Subcutaneous abdominal adipose tissue (tissue), 5 donors: ENCODE measurements around the gene ZNF549.
A peak's percentile ranks its signal among the peaks of the same experiment; 100 is the strongest.
"Not testable (repeated sequence)": the region's sequence is repeated elsewhere in the genome, so short reads cannot be mapped to it uniquely, and the experiment has no call there.

Experiments
- H3K27ac ChIP-seq: one replicate; pipeline ENCODE4 v1.7.0; 2013; ENCODE audit warnings: low read depth, mild to moderate bottlenecking, inconsistent platforms, low read length, moderate library complexity
- H3K27me3 ChIP-seq, 5 donors: one replicate each; pipeline ENCODE4 v1.7.0; 2013; ENCODE audit warnings: low read length in 5 of 5, inconsistent platforms in 1 of 5; ENCODE audit not compliant: control insufficient read depth in 5 of 5, insufficient read depth in 4 of 5
- H3K36me3 ChIP-seq, 5 donors: one replicate each; pipeline ENCODE4 v1.7.0; 2013; ENCODE audit warnings: low read length in 5 of 5; ENCODE audit not compliant: control insufficient read depth in 5 of 5, insufficient read depth in 5 of 5
- H3K4me1 ChIP-seq, 5 donors: one replicate each; pipeline ENCODE4 v1.7.0; 2013; ENCODE audit warnings: low read length in 5 of 5, mild to moderate bottlenecking in 3 of 5, moderate library complexity in 1 of 5; ENCODE audit not compliant: control insufficient read depth in 5 of 5, insufficient read depth in 5 of 5
- H3K4me3 ChIP-seq, 5 donors: one replicate each; pipeline ENCODE4 v1.7.0; 2013; ENCODE audit warnings: low read length in 5 of 5, low read depth in 1 of 5
- H3K9ac ChIP-seq, 5 donors: one replicate each; pipeline ENCODE4 v1.7.0; 2013; ENCODE audit warnings: low read length in 5 of 5, mild to moderate bottlenecking in 4 of 5, moderate library complexity in 3 of 5
- H3K9me3 ChIP-seq, 5 donors: one replicate each; pipeline ENCODE4 v1.7.0; 2013; ENCODE audit warnings: low read length in 5 of 5; ENCODE audit not compliant: control insufficient read depth in 5 of 5
- donor health status: healthy.
- donor health status: healthy.
- donor health status: healthy.
- donor health status: healthy.
- donor health status: healthy.

Gene ZNF549

DNA sequence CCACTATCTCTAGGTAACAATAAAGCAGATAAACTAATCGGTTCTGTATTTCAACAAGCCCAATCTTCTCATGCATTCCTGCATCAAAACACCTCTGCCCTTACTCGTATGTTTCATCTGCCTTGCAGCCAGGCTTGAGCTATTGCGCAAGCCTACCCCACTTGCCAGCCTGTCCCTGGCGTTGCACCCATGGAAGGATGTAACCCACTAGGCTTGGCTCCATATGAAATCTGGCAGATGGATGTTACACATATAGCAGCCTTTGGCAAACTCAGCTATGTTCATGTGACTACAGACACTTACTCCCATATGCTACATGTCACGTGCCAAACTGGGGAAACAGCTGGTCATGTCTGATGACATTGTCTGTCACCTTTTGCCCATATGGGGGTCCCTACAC, 11.9 kb upstream of the ZNF549 start:
- peaks cover 23 to 64% (median 50%) of the 10 kb centered on the region in 5 donors for H3K9me3 ChIP-seq

DNA sequence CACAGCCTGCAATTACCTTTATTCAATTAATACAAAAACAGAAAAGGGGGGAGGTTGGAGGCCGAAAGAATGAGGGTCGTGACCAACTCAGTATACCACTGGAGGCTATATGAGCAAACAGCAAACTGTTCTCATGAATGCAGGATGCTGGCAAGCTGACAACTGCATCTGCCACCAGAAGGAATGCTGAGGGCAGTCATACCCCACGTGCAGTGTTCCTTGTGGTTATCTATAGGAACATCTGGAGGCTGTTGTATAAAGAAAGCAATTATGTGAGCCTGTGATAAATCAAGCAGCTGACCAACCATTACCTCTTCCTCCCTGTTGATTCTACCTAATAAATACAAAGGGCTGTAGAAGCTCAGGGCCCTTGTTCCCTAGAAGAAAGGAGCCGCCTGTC, 9.1 kb upstream of the ZNF549 start:
- peaks cover 16 to 46% (median 36%) of the 10 kb centered on the region in 5 donors for H3K9me3 ChIP-seq
- H3K27me3 ChIP-seq, H3K9ac ChIP-seq, H3K4me1 ChIP-seq, H3K4me3 ChIP-seq, H3K27ac ChIP-seq: not testable (repeated sequence)
- peaks cover 30 to 50% (median 38%) of the 10 kb centered on the region in 5 donors for H3K36me3 ChIP-seq

More for the DNA sequence above, 11.9 kb upstream of the ZNF549 start:
- Histone ChIP-seq H3K4me1 (no peaks in the 10 kb centered on the region), H3K27ac (no peak overlapping the region), H3K4me3 (peak overlapping the region in 2 of 5 donors; percentile 8 to 47), H3K9ac (no peak overlapping the region), H3K27me3 (no peaks in the 10 kb centered on the region), H3K36me3 (peaks cover 30 to 55% (median 38%) of the 10 kb centered on the region in 5 donors)

DNA sequence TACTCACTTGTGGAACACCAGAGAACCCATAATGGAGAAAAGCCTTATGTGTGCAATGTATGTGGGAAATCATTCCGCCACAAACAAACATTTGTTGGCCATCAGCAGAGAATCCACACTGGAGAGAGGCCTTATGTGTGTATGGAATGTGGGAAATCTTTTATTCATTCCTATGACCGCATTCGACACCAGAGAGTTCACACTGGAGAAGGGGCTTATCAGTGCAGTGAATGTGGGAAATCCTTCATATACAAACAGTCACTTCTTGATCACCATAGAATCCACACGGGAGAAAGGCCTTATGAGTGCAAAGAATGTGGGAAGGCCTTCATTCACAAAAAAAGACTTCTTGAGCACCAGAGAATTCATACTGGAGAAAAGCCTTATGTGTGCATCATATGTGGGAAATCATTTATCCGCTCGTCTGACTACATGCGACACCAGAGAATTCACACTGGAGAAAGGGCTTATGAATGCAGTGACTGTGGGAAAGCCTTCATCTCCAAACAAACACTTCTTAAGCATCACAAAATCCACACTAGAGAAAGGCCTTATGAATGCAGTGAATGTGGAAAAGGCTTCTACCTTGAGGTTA, 10.9 kb downstream of the ZNF549 start:
- Histone ChIP-seq H3K4me1 (peaks cover 0 to 5% (median 0%) of the 10 kb centered on the region in 5 donors), H3K4me3 (peak overlapping the region; percentile 41 to 69 (median 55)), H3K36me3 (peaks cover 64 to 82% (median 70%) of the 10 kb centered on the region in 5 donors), H3K27ac (no peak overlapping the region), H3K9ac (peak overlapping the region in 1 of 5 donors; percentile 42), H3K9me3 (peaks cover 84 to 100% (median 91%) of the 10 kb centered on the region in 5 donors), H3K27me3 (no peaks in the 10 kb centered on the region)

DNA sequence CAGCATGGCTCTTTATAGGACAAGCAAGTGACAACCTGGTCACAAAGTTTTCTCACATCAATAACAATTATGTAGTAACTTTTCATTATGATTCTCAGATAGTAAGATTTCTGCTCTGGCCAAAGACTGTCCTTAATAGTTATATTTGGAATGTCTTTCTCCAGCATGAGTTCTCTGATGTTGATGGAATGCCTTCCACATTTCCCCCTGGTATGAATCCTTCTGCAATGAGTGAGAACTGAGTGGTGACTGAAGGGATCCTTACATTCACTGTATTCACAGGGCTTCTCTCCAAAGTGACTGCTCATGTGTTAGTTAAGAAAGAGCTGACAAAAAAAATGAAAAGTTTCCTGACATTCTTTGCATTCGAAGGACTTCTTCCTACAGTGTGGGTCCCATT, 19.4 kb downstream of the ZNF549 start:
- Histone ChIP-seq H3K27ac (no peak overlapping the region), H3K9me3 (peaks cover 81 to 99% (median 88%) of the 10 kb centered on the region in 5 donors), H3K27me3 (no peaks in the 10 kb centered on the region), H3K9ac (no peak overlapping the region), H3K4me1 (no peaks in the 10 kb centered on the region), H3K4me3 (peak overlapping the region; percentile 29 to 73 (median 49)), H3K36me3 (peaks cover 66 to 95% (median 82%) of the 10 kb centered on the region in 5 donors)

DNA sequence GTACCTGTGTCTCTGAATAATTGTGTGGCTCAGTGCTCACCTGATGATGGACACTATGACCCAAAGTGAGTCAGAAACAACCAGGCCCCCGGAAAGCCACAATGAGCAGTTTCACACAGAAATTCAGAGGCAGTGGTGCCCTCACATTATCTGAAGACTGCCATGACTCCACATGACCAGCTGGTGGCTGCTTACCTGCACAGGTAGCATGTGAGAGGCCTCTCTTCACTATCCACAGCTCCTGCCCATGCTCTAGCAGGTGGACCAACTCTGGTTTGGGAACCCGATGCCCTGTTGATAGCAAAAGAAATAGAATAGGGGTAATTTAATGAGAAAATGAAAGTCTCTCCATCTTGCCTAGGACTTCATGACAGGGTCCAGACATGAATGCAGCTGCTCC, 25.3 kb downstream of the ZNF549 start:
- Histone ChIP-seq H3K27me3 (no peaks in the 10 kb centered on the region), H3K4me3 (peak overlapping the region in 4 of 5 donors; percentile 20 to 52 (median 36)), H3K4me1 (no peaks in the 10 kb centered on the region), H3K9ac (no peak overlapping the region), H3K27ac (no peak overlapping the region), H3K36me3 (peaks cover 56 to 90% (median 86%) of the 10 kb centered on the region in 5 donors), H3K9me3 (peaks cover 44 to 78% (median 66%) of the 10 kb centered on the region in 5 donors)

DNA sequence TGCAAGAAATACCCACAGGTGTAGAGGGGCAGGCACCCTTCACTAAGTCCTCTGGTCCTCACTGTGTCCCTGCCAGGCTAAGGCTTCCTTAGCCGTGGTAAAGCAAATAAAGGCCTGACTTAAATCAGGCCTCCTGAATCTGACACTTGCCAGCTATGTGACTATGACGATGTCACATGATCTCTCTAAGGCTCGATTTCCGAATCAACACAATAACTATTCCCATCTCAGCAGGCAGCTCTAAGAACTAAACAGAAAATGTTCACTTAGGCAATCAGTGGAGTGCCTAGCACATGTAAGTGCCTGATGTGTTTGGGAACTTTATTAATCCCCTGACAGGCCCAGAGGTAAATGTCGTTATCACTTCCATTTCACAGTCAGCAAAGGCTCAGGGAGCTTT, 30.5 kb downstream of the ZNF549 start:
- Histone ChIP-seq H3K9ac (peak overlapping the region in 1 of 5 donors; percentile 12), H3K9me3 (peaks cover 8 to 35% (median 20%) of the 10 kb centered on the region in 5 donors), H3K4me1 (peaks cover 4 to 31% (median 21%) of the 10 kb centered on the region in 5 donors), H3K27ac (no peak overlapping the region), H3K27me3 (no peaks in the 10 kb centered on the region), H3K4me3 (peak overlapping the region in 1 of 5 donors; percentile 30), H3K36me3 (peaks cover 15 to 39% (median 38%) of the 10 kb centered on the region in 5 donors)

DNA sequence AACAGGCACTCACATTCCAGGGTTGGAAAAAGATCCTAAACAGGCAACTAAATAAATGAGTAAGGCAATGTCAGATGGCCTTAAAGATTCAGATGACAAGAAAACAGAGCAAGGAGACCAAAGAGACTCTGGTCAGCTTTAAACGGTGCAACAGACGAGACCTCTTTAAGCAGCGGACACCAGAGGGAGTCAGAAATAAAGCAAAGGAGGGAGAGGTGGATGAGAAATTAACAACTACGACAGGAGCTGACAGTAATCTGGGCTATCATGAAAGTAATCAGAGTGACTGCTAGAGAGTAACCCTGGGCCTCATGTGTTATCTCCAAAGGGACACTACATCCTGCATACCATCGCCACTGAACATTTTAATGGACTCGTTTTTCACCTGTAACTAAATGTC, 31.4 kb downstream of the ZNF549 start:
- Histone ChIP-seq H3K27ac (no peak overlapping the region), H3K4me3 (peak overlapping the region; percentile 92 to 99 (median 96)), H3K36me3 (peaks cover 11 to 30% (median 29%) of the 10 kb centered on the region in 5 donors), H3K4me1 (peaks cover 4 to 31% (median 21%) of the 10 kb centered on the region in 5 donors), H3K27me3 (no peaks in the 10 kb centered on the region), H3K9me3 (peaks cover 3 to 30% (median 14%) of the 10 kb centered on the region in 5 donors), H3K9ac (peak overlapping the region in 4 of 5 donors; percentile 89 to 97 (median 93))

DNA sequence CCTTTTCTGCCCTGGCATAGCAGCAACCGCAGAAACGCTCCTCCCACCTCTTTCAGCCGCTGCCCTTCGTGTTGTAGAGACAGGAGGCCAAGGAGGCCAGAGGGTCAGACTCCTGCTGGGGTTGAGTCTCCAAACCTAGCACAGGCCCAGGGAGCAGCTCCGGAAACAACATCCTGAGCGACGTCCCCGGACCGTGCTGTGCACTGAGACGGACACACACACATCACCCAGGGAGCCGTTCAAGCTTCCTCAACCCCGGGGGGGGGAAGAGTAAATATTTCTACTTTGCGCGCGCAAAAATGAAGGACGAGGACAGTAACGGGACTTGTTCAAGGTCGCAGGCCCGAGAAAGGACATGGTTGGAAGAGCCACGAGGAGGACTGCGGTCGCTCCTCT, 31.9 kb downstream of the ZNF549 start:
- H3K9ac ChIP-seq, result peak overlapping the region; percentile 35 to 97 (median 89)
- peaks cover 3 to 28% (median 14%) of the 10 kb centered on the region in 5 donors for H3K9me3 ChIP-seq
- H3K27ac ChIP-seq, result peak overlapping the region; percentile 67
- peaks cover 11 to 25% (median 24%) of the 10 kb centered on the region in 5 donors for H3K36me3 ChIP-seq
- no peaks in the 10 kb centered on the region for H3K27me3 ChIP-seq
- H3K4me1 ChIP-seq, result peaks cover 4 to 31% (median 21%) of the 10 kb centered on the region in 5 donors
- peak overlapping the region; percentile 92 to 99 (median 96) for H3K4me3 ChIP-seq

DNA sequence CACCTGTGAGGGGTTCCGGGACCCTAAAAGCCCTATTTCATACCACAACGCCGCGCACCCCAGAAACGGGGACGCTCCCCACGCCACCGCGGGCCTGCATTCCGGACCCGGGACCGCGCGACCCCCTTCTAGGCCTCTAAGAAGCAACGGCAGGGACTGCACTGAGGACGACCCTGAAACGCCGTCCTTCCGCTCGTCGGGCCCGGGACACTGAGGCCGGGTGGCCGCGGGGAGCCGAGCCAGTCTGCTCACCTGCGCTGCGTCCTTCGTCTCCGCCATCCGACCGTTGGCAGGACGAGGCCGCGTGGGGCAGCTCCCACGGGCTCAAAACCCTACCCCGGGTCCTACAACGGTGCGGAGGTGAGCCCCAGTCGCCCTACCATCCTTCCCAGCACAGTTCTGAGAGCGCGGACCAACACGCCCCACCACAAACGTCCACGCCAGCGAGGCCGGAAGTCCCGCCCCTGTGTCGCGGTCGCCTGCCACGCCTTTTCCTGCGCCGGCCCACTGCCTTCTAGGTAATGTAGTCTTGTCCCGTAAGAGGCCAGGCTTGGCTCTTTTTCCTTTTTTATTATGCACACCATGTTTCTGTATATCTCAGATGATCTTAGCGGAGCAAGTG, 32.4 kb downstream of the ZNF549 start, which contains the start of gene ZNF550:
Gene ZNF550, minus strand, starts transcription at position 460 of the 622 bp plus-strand sequence. Its CDS starts 181 bp downstream, at position 279.
- H3K27ac ChIP-seq, result peak within 1 kb of the TSS; percentile 67
- H3K4me3 ChIP-seq, result peak within 1 kb of the TSS; percentile 92 to 99 (median 96)
- no peaks in the 10 kb centered on the region for H3K27me3 ChIP-seq
- peaks cover 11 to 20% (median 19%) of the 10 kb centered on the region in 5 donors for H3K36me3 ChIP-seq
- H3K4me1 ChIP-seq, result peaks cover 4 to 31% (median 21%) of the 10 kb centered on the region in 5 donors
- H3K9ac ChIP-seq, result peak within 1 kb of the TSS; percentile 35 to 97 (median 89)
- H3K9me3 ChIP-seq, result peaks cover 3 to 28% (median 11%) of the 10 kb centered on the region in 5 donors

DNA sequence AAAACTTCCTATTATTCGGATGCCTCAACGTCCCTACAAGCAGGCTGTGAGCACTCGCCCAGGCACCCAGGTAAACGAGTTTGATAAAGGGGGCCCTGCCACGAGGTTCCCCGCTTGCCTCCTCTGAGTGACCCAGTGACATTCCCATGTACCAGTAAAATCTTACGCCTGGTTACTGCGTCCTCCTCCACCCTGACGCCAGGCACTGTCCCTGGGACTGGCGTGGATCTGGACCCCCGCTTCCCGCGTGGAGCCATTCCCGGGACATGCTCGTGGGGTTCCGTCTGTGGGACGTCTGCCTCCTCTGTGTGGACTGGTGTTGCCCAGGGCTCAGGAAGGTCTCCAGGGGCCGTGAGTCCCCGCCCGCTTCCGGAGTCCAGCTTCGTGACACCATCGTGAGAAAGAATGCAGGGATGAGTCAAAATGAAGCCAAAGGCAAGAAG, 32.9 kb downstream of the ZNF549 start:
- Histone ChIP-seq H3K36me3 (peaks cover 6 to 14% (median 14%) of the 10 kb centered on the region in 5 donors), H3K9ac (peak overlapping the region in 4 of 5 donors; percentile 89 to 97 (median 93)), H3K27me3 (no peaks in the 10 kb centered on the region), H3K4me3 (peak overlapping the region; percentile 80 to 99 (median 96)), H3K9me3 (peaks cover 5 to 31% (median 13%) of the 10 kb centered on the region in 5 donors), H3K27ac (peak overlapping the region; percentile 67), H3K4me1 (peaks cover 4 to 31% (median 21%) of the 10 kb centered on the region in 5 donors)
